ENCODE data around the gene RNF146.
A peak's percentile ranks its signal among the peaks of the same experiment; 100 is the strongest.
"Not testable (repeated sequence)": the region's sequence is repeated elsewhere in the genome, so short reads cannot be mapped to it uniquely, and the experiment has no call there.

Gene RNF146, protein sequence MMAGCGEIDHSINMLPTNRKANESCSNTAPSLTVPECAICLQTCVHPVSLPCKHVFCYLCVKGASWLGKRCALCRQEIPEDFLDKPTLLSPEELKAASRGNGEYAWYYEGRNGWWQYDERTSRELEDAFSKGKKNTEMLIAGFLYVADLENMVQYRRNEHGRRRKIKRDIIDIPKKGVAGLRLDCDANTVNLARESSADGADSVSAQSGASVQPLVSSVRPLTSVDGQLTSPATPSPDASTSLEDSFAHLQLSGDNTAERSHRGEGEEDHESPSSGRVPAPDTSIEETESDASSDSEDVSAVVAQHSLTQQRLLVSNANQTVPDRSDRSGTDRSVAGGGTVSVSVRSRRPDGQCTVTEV

DNA sequence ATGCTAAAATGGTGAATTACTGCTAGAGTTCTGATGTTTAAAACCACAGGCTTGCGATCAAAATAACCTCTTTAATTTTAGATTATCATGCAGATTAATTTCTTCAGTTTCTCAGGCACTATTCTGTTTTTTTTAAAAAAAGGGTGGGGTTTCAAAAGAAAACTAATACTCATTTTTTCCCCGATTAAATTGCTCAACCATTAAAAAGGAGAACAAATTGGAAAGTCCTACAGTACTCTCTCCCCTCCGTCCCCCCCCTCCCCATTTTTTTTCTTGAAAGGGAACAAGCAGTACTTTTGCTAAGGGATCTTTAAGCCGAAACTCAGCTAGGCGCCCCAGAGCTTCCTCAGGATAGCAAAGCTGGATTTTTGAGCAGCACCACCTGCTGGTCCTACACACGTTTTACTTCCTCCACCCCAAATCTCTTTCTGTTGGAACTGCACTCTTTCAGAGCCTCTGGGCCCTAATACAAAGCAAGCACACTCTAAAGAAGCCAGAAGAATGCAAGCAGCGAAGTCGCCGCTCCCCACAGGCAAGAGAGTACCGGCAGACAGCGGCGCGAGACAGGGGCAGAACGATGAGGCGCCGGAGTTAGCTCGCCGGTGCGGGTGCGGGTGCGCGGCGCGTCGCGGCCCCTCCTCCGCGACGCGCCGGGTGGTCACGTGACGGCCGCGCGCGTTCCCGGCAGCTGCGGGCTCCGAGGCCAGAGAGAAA lies at the start of gene RNF146:
TSS of gene RNF146 (plus strand) at position 687 of the 714 bp plus-strand sequence. CDS start 13,475 bp downstream, outside the sequence.
- peak; percentile 64 for DNase-seq (ENCODE audit: low spot score)

DNA sequence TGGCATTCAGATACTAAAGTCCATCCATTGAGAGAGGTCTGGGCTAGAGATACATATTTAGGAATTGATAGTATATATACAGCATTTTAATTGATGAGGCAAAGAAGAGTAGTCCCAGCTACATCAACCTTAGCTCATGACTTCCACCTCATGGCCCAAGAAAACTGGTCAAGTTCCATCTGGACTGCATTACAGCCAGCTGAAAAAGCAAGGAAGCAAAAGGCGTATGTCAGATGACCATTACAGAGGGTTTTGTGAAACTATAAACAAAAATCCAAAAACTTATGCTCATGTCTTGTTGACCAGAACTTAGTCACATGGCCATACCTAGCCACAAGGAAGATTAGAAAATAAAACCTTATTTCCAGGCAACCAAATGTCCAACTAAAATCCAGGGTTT lies 46.8 kb upstream of the RNF146 start:
- DNase-seq (ENCODE audit: low spot score): no peak

DNA sequence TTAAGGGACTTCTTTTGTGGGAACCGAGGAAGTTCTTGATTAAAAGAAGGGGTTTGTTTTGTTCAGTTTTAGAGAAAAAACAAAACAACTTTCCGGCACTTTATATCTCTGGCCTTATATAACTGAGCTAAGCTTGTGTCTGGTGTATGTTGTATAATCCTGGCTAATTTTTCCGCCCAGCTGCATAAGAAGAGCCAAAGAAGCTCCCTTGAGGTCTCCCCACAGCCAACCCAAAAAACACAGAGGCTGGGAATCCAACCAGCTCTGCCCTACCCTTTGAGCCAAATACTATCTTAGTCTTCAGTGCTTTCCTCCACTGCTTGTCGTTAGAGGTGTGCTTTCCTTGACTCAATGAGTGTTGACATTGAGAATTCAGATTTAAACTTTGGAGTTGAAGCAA lies 45.5 kb upstream of the RNF146 start:
- DNase-seq (ENCODE audit: low spot score): no peak

DNA sequence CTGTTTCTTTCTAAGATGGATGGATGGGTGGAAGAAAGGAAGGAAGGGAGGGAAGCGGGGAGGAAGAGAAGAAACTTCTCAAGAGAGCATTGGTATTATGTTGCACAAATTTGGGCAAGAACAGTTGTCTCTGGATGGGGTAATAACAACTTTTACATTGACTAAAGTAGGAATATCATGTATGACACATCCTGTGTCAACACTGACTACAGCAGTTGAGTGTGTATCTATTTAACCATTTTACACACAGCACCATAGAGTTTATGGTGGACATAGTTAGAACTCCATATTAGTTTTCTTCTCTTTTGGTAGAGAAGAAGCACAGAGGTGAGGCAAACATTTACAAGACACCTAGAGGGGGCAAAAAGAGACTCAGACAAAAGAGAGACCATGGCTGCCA lies 44.2 kb upstream of the RNF146 start:
- DNase-seq (ENCODE audit: low spot score): no peak

DNA sequence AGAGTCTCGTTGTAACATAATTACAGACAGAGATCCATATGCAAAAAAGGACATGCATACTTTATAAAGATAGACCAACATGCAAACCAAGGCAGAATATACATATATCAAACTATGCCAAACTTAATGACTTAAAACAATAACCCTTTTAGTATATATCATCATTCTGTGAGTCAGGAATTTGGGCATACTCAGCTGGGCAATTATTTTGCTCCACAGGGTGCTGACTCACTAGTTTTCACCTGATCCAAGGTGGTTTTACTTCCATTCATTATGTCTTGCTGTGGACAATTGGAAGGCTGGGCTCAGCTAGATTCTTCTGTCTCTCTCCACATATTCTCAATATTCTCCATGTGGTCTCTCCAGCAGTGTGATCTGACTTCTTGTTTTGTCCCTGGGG lies 41.2 kb upstream of the RNF146 start:
- no peak for DNase-seq (ENCODE audit: low spot score)

DNA sequence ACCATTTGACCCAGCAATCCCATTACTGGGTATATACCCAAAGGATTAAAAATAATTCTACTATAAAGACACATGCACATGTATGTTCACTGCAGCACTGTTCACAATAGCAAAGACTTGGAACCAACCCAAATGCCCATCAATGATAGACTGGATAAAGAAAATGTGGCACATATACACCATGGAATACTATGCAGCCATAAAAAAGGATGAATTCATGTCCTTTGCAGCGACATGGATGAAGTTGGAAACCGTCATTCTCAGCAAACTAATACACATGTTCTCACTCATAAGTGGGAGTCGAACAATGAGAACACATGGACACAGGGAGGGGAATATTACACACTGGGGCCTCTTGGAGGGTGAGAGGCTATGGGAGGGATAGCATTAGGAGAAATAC lies 32.8 kb upstream of the RNF146 start:
- not testable (repeated sequence) for DNase-seq (ENCODE audit: low spot score)

DNA sequence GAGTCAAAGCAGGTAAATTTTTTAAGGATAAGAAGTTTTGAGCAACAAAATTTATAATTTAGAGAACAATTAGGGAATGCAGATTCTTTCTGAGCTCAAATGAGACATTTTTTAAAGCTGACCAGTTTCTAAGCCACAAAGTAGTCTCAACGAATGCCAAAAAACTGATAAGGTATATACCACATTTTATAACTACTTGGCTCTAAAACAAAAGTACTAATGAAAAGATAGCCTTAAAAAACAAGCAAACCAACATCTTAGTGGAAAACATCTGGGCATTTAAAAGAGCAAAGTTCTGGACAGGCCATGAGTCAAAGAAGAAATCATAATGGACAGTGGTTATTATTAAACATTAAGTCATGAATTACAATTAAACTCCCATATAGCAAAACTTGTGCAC lies 23.2 kb upstream of the RNF146 start:
- DNase-seq (ENCODE audit: low spot score): no peak

DNA sequence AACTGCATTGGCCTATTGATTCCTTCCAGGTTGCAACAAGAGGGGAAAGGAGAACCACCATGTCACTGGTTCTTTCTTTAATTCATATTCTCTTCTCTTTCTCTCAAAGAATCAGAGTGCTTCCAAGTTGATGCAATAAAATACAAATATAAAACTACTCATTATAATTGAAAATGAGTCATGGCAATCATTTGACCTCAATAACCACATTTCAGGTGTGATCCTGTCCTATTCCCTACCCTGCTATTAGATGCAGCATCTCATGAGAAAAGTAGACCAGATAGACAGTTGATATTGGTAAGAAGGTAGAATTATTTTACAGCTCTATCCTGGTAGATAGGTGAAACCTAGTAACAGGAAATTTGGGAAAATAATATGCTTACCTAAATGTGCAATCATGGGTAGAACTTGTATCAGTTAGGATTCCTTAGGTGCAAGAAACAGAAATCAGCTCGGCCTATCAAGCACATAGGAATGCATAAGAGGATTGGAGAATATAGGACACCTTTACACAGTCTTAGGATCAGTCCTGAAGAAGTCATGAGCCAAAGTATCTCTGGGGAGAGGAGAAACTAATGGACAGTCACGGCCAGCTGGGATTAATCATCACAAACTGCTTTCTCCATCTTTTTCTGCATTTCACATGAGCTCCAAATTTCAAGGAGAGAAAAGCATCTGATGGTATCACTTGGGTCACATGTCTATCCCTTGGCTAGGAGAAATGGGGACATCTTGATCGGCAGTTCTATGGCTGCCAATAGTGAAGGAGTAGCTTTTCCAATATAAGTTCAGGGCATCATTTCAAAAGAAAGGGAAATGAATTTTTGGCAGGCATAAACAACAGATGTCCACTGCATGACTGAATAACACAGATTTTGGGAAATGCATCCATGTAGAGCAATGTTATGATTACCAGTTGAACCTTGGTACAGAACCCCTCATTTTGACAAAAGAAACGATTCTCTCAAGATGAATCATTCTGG lies 19.3 kb upstream of the RNF146 start:
- no peak for DNase-seq (ENCODE audit: low spot score)

DNA sequence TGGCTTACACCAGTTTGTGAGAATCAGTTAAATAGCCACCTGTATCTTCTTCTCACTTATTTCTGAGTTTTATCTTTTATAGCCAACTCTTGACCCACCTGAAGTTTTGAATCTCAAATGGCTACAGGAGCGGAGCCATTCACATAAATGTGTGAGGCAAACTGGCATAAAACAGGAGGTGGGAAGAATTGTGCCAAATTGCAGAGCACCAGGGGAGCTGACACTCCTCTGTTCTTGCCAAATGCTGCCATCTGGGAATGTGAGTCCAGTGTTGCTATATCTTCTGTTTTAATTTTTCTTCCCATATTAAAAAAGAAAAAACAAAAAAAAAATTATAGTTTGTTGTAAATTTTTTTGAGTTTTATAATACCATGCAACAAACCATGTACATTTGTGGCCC lies 17.0 kb upstream of the RNF146 start:
- no peak for DNase-seq (ENCODE audit: low spot score)

DNA sequence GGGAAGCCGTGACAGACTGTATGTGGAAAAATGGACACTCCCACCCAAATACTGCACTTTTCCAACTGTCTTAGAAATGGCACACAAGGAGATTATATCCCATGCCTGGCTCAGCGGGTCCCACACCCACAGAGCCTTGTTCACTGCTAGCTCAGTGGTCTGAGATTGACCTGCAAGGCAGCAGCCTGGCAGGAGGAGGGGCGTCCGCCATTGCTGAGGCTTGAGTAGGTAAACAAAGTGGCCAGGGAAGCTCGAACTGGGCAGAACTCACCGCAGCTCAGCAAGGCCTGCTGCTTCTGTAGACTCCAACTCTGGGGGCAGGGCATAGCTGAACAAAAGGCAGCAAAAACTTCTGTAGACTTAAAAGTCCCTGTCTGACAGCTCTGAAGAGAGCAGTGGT lies 11.4 kb upstream of the RNF146 start:
- no peak for DNase-seq (ENCODE audit: low spot score)

DNA sequence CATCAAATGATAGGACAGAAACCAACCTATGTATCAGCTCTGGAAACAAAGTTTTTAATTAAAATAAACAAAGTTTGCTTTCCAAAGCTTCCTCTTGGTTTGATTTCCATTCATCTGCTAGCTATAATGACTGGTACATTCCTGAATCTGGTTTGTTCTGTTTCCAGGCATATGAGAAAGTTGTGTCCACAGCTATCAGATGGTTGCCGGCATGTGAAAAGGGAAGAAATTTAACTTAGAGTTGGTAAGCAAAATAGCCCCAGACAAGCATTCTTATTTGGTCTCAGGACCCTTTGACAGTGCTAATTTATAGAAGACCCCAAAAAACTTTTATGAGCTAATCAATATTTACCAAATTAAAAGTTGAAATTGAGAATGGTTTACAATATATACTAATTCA lies 3.8 kb upstream of the RNF146 start:
- no peak for DNase-seq (ENCODE audit: low spot score)

DNA sequence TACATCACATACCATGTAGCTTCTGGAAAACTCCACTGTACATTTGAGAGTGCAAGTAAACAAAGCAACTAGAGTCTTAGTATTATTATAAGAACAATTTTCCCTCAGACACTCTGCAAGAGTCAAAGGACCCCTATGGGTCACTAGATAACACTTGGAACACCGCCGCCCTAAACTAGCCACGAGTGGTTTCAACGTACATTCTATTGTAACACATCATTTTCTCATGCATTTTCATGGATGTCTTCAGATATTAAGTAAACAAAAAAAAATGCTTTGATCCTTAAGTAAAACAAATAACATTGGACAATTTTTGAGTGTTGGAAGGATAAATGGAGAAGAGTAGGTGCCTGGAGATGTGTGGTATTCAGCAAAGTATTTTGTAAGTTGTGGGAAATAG lies 3.2 kb upstream of the RNF146 start:
- DNase-seq (ENCODE audit: low spot score): no peak

DNA sequence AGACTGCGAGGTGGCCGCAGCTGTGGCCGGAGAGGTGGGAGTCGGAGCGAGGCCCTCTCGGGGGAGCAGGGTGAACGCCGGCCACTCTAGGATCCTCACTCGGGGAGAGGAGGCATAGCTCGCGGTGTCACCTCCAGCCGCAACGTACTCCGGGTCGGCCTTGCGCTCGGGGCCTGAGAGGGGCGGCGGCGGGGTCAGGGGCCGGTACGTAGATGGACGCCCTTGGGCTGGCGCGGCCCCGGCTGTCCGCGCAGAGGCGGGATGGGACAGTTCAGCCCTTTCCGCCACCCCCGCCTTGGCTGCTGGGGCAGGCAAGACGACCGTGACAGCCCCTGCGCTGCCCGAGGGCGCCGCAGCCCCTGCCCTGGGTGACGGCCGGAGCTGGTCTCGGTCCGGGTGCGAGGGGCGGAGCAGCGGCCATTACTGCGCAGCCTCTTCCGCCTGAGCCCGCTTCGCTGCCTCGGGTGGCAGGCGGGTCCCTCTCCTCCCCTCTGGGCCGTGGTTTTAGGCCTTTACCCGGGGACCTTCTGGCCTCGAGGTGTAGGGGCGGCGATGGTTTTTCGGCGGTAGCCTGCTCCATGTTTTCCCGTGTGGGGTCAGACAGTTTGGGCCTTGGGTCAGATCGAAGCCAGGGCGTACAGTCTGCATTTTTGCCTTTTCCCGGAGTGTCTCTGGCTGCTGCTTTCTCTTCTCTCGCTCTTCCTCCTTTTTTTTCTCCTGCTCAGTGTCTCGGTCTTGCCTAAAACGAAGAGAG lies 405 bp downstream of the RNF146 start:
- peak; percentile 34 for DNase-seq (ENCODE audit: low spot score)

DNA sequence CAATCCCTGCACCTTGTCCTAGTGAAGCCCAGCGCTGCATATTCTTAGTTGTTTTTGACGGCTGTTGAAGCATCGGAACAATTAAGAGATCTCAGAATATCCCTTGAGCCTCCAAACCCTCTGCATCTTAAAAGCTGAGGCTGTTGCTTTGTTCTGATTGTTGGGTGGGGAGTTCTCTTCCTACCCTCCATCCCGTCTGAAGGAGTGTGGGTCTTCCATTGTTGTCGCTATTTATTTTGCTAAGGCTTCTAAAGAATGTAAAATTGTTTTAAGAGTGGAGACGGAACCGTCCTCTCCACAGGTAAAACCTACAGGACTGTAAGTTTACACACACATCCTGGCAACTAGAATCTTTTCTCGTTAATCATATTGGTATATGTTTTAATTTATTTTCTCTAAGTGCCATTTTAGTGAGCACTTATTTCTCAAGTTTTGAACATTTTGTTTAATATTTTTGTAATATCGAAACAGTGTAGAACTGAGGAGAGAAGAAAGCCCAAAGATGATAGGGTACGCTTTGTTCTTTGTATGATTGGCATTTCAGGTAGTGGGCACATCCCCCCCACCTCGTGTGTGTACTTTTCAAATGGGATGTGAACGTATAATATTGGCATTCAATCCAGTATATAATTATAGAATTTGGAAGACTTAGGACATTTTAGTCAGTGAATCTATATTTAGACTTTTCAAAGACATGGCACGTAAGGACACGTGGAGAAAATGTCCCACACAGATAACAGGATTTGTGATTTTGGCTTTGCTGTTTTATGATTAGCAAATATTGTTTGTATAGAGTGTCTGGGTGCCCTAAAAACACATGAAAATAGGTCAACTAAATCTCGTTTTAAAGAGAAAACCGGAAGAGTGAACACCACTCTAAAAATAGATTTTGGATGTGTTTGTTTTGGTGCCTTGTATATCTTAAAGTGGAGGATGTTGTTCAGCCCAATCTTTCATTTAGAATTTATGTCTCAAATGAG lies 1.3 kb downstream of the RNF146 start:
- no peak for DNase-seq (ENCODE audit: low spot score)

DNA sequence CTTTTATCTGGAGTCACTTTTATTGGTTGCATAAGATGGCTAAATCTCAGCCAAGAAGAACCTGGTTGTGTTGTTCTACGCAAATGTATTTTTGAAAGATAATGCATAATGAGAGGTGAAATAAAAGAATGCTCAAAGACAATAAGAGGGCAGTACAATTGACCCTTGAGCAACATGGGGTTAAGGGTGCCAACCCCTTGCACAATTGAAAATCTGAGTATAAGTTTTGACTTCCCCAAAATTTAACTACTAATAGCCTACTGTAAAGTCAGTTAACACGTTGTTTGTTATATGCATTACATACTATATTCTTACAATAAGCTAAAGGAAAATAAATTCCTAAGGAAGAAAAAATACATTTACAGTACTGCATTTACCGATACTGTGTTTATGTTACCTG lies 5.9 kb downstream of the RNF146 start:
- no peak for DNase-seq (ENCODE audit: low spot score)

DNA sequence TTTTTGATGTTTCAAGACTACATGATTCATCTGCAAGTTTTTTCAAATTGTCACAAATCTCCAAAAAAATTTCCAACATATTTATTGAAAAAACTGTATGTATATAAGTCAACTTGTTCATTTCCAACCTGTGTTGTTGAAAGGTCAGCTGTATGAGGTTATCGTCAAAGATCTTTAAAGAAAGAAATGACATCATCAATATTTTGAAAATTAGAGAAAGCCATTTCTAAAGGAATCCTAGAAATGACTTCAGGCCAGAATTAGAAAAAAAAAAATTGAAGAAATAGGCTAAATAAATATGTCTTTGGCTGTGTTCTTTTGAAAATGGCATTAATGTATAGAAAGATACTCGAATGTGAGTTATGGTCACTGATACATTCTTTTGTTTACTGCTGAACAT lies 6.8 kb downstream of the RNF146 start:
- DNase-seq (ENCODE audit: low spot score): no peak

DNA sequence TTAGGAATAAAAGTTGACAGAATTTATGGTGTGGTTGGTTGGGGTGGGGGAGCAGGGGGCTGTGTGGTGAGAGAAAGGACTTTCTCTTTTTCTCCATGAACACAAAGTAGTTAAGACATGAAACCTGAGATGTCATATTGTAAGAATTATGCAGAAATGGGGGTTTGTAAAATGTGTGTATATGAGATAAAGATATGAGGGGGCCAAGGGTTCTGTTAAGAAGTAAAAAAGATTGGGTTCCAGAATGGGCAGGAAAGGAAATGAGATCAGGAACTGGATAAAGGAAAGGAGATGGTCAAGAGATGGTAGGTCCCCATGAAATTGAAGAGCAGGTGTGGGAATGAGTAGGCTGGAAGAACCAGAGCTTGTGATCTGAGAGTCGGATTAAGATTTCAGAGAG lies 9.7 kb downstream of the RNF146 start:
- no peak for DNase-seq (ENCODE audit: low spot score)

DNA sequence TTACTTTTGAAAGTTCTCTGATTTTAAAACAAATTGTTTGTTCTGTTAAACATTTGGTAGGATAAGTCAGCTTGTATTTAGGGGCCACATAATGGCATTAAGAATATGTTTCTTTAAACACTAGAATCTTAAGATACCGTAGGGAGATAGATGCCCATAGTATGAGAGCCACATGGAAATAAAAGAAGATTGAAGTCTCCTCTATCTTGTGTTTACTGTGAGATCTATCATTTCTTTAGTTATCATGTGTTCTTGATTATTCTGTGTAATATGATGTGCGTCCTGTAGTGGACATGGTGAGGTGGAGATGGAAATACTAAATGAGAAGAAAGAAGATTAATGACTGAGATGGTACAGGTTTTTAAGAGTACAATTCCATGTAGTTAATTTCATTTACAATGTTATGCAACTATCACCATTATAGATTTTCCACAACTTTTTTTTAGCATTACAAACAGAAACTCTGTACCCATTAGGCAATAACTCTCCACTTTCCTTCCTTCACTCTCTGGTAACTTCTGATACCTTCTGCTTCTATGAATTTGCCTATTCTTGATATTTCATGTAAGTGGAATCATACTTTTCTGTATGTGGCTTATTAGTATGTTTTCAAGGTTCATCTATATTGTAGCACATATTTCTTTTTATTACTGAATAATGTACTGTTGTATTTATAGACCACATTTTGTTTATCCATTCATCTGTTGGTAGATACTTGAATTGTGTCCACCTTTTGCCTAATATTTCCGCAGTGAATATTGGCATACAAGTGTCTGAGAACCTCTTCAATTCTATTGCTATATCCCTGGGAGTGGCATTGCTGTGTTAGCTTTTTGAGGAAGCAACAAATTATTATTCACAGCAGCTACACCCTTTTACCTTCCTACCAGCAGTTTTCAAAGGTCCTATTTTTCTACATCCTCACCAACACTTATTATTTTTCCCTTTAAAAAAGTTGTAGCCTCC lies 11.5 kb downstream of the RNF146 start:
- no peak for DNase-seq (ENCODE audit: low spot score)

DNA sequence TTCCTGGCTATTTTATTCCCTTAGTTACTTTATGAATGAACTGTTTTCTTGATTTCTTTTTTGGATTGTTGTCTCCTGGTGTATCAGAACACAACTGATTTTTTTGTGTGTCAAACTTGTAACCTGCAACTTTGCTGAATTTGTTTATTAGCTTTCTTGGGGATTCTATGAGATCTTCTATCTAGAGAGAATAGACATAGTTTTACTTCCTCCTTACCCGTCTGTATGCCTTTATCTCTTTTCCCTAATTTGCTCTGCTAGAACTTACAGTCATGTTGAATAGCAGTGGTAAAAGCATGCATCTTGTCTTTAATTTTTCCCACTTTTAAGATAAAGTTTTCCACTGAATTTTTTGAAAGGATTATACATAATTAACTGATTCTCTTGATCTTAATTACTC lies 13.2 kb downstream of the RNF146 start:
- no peak for DNase-seq (ENCODE audit: low spot score)

Measured in CD4-positive, alpha-beta T cell treated with Interleukin-6 at 100 ng/mL for 8 hours (primary cell).